HG03139 (cell line): Measurements from ENCODE around the gene WNT3A.

Experiments
- ATAC-seq: cut with Tn5 transposase; IDR thresholded peaks from one replicate; pipeline ENCODE4 v1.9.1; 2021; ENCODE audit not compliant: unreplicated experiment

WNT3A gene

DNA sequence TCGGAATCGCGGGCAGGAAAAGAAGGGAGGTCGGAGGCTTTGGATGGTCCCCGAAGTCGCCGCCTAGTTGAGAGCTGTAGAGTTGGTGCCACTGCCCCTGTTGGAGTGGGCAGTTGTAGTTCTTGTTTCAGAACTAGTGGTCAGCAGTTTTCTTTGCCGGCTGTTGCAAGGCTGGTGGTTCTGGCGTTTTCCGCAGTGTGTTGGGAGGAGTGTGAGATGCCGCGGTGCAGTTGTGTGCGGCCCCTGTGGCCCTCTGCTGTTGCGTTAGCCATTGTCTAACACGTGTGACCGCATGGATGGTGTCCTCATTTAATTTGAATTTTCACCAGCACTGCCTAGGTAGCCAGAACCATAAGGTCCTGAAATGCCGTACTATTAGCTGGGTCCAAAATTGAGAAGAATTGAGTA lies 77.1 kb downstream of the WNT3A start:
- ATAC-seq = no peak

DNA sequence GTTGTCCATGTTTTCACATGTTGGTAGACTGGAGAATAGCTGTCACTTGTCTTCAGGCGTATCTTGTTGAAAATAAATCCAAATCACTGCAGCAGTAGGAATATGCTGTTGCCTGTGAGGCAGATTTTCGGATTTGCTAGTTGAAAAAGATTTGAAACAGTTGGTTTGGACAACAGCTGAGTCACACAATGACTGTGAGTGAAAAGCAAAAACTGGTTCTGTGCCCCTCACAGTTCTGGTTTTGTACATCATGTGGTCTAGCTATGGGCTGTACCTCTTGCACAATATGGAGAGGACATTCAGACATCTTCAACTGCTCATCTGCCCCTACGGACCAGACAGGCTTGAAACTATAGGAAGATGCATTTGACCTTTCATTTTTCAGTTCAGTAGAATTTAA lies 77.5 kb downstream of the WNT3A start:
- no peak for ATAC-seq

DNA sequence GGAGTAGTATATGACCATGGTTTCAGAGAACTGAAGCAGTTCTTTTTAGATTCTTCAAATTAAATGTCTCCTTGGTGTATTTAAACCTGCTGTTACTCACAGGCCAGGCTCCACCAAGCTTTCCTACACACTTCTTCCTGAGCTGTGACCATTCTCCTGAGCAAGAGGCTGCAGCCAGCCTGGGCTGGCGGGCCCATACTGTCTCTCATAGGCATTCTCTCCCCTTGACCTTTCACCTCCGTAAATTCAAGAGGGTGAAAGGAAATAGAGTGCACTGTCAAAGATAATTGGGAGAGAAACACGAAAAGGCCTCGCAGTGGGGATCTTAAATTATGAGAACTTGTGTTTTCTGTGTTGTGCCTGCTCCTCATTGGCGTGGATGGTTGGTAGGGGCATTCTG lies 78.0 kb downstream of the WNT3A start:
- ATAC-seq = no peak

DNA sequence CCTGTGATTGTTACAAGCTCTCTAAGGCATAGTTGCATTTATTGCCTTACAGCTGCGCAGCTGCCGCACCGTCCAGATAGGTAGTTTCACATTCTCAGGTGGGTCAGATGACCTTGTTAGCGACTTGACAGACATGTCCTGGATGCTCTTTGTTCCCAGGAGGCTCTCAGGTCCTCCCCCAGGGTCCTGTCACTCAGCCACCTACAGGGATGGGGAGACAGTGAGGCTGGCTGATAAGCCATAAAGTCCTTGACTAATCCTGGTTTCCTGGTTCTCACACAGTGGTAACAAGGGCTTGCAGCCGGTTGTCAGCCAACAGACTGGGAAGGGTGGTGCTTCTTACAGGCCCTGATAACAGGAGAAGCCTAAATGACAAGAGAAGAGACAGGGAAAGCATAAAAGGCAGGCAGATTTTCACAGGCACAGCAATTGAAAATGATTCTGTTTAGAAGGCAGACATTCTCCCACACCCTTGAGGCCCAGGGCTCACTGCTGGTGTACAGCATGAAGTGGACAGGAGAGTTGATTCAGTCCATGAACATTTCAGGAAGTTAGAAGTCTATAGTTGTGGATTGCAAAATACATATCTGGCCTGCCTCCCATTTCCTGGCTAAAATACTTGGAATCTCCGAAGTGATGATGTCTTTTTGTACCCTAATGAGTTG lies 78.6 kb downstream of the WNT3A start:
- ATAC-seq = no peak

DNA sequence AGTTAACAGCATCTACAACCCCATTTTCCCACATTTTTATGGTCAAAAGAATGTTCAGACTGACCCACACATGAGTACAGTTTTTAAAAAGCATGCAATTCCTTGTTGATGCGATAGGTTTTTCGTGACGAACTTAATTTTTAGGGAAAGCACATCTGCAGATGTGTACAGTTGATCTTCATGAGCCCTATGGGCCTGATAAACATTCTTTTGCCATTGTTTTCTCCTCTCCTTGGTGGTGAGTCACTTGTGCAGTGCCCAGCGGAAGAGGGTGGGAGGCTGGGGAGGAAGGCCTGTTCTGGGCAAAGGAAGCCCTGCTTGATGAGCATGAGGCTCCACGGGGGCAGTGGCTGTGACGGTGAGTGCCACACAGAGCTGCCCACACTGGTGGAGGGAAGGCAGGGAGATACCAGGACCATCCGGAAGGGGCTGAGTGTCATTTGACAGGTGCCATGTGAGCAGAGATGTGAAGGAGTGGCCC lies 81.0 kb downstream of the WNT3A start:
- ATAC-seq = no peak

DNA sequence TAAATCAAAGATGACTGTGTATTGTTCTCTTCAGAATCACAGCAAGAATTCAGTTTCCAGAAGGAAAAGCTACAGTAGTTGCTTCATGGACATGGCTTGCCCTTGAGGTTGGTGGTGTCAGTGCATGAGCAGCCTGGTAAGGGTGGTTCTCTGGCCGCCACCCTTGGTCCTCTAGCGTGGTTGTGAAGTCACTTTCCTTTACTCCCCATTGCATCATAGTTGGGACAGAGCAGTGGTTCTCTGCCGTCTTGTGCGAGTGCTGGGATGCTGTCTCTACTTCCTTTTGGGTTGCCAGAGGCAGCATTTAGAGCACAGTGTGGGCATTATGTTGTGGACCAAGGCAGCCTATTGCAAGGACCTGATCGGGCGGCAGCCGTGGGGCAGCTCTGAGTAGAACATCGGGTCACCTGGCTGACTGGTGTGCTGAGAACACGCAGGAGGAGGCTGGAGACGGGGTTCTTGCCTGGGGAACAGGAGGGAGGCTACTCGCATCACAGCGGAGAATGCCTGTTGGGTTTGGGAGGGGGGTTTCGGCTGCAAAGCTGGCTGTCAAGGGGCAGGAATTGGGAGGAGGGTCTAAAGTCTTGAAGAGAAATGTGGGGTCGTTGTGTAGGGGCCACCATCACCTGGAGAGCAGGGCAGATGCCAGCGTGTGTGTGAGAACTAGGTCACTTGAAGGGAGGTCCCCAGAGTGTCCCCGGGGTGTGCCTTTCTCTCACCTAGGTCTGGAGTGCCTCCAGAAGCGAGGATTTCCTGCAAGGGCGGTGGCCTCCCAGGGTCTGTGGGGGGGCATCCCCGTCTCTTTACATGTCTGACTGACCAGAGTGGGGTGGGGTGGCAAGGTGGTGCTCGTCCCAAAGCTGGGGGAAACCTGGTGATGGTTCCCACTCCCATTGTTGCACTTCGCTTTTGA lies 82.0 kb downstream of the WNT3A start:
- no peak for ATAC-seq

DNA sequence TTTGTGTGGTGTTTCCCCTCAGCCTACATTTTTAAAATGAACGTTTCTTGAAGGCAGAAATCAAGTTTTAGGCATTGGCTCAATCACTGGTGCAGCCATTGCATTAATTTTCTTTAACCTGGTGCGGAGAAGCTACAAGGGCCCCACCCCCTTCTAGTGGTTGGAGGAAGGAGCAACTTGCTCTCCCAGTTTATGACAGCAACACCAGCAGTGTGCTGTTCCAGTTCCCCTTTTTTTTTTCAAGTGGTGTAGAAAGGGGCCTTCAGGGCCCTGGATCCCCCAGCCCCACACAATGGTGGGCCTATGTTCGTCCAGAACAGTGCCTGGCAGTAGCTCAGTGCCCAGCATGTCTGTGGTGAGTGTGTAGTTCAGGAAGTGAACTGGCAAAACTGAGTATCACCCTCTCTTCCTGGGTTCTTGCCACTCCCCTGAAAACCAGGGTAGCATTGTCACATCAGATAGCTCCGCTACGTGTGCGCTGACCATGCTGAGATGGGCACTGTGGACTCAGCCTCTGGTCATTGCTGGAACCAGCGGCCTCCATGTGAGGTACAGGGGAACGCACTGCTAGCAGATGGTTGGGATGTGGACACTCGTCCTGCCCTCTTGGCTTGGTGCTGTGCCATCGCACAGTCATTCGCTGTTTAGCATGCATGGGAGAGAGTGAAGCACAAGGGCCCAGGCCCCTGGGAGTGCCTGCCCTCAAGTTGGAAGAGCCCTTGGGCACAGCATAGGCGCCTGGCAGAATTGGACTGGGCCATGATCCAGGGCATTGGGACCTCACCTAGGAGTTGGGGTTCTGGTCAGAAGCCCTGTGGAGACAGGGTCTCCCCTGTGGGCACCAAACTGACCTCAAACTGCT lies 83.0 kb downstream of the WNT3A start:
- ATAC-seq = no peak

DNA sequence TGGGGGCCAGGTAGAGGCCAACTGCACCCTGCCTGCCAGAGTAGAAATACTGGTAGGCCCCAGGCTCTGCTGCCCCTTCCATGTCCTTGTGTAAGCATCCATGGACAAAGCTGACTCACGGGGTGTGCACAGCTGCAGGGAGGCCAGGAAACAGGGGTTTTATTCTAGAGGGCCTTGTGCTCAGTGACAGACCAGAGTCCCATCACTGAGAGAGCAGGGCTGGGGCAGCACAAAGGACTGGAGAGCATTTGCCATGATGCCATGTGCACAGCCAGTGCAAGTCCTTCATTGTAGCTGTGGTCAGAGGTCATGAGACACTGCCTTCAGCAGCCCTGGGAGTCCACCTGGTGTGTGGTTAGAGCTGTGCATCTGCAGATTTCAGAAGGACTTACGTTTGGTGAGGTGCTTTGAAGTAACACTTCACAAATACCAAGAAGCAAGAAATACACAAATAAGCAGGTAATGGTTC lies 83.8 kb downstream of the WNT3A start:
- no peak for ATAC-seq

DNA sequence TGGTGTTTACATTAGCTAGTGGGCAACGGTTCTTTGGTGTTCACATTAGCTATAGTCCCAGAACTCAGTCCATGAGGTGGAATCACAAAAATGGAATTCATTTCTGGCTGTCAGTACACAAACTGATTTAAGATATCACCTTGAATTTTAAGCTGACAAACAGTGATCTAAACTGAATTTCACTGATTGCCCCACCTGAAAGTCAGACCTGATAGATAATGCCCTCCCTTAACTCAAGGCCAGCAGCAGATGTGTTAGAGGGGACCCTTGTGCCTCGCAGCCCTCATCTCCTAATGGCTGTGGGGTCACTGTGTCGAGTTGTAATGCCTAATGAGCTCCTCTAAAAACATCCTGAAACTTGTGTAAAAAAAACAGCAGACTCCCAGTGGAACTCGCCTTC lies 84.3 kb downstream of the WNT3A start:
- ATAC-seq = no peak

DNA sequence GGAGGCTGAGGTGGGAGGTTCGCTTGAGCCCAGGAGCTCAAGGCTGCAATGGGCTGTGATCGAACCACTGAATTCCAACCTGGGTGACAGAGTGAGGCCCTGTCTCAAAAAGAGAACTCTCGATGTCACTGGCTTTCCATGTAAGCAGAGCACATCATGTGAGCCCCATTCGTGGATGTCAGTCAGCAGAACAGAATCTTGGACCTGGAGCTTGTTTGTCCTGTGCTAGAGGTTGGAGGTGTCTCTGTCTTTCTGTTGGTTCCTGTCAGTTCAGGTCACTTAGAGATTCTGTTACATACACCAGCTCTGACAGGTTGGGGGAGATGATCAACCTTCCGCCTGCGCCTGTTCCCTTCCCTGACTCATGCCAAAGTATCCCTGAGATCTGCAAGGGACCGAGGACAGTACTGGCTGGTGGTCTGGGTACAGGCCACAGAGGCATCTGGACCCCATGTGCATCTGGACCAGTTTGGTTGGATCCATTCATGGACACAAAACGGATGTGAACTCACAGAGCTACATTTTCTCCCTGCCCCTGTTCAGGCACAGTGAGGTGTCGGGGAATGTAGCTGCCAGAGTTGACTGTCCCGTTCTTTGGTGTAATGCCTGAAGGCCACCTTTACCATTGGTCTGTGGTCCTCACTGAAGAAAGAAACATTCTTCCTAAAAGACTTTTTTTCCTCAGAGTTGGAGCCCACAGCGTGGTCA lies 85.7 kb downstream of the WNT3A start:
- no peak for ATAC-seq

DNA sequence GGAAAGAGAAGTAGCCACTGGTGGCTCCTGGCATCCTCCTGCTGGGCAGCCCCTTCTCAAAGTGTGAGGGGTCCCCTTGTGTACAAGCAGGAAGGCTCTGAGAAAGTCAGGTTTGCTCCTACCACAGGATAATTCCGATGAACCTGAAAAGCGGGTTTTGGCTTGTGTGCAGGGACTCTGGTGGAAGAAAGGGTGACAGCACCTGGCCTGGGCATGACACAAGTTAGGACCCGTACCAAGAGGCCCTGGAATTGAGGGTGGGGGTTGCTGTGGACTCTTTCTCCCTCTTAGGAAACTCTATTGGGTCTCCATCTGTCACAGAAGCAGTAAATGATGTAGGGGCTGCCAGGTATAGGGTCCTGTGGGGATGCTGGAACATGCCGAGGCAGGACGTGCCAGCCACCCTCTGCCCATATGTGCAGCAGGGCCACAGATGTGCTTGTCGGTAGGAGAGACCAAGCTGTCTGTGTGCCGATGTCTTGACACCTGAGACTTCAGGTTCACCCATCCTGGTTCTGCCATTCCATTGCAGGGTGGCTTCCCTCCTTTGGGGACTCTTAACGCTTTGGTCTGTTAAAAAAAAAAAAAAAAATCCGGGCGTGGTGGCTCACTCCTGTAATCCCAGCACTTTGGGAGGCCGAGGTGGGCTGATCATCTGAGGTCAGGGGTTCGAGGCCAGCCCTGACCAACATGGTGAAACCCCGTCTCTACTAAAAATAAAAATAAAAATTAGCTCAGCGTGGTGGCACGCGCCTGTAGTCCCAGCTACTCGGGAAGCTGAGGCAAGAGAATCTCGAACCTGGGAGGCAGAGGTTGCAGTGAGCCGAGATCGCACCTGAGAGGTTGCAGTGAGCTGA lies 86.5 kb downstream of the WNT3A start:
- no peak for ATAC-seq

DNA sequence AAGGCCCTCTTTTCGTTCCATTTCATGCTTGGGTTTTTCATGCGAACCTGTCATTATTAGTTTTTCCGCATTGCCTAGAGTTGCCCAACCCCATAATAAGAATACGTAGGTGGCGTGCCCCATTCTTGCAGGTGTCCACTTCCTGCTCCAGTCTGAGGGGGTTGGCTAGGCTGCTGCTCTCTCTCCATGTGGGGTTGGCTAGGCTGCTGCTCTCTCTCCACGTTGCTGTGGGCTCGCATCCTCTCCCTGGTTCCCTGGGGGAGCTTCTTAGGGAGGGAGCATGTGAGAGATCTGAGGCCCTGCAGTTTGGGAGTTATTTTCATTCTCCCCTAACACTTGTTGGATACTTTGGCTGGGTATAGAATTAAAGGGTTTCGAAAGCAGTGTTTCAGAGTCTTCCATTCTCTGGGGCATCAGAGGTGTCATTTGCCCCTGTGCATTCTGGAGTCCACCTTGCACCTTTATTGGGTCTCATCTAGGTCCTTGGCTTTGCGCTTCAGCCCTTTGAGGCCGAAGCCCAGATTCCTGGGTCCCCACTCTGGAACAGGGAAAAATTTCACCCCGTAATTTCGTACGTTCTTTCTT lies 87.7 kb downstream of the WNT3A start:
- no peak for ATAC-seq

DNA sequence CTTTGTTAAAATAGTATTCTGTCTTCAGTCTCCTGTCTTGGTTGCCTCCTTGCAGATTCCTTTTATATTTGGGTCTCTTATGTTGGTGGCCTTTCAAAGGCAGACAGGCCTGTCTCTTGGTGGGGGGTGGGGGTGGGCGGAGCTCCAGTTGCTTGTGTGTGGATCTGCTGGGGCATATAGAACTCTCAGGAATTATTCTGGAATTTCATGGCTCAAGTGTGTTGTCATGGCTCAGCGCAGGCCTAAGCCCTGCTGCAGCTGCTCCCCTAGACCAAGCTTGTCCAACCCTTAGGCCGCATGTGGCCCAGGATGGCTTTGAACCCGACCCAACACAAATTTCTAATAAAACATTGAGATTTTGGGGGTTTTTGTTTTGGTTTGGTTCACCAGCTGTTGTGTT lies 88.4 kb downstream of the WNT3A start:
- no peak for ATAC-seq

DNA sequence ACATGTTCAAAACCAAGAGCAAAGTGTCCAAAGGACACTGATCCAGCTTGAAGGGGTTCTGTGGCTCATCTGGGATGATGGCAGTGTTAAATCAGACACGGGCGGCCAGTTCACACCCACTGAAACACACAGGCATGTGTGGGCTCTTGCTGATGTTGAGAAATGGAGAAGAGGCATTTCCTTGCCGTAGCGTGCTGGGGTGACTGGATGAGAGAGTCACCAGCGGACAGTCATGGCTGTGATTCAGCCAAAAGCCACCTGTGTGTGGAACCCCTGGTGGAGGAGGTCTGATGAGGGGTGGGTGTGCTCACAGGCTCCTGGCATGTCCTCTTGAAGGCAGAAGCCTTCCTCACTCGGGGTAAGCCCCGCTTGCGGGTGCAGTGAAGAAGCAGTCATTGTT lies 89.1 kb downstream of the WNT3A start:
- ATAC-seq = no peak

DNA sequence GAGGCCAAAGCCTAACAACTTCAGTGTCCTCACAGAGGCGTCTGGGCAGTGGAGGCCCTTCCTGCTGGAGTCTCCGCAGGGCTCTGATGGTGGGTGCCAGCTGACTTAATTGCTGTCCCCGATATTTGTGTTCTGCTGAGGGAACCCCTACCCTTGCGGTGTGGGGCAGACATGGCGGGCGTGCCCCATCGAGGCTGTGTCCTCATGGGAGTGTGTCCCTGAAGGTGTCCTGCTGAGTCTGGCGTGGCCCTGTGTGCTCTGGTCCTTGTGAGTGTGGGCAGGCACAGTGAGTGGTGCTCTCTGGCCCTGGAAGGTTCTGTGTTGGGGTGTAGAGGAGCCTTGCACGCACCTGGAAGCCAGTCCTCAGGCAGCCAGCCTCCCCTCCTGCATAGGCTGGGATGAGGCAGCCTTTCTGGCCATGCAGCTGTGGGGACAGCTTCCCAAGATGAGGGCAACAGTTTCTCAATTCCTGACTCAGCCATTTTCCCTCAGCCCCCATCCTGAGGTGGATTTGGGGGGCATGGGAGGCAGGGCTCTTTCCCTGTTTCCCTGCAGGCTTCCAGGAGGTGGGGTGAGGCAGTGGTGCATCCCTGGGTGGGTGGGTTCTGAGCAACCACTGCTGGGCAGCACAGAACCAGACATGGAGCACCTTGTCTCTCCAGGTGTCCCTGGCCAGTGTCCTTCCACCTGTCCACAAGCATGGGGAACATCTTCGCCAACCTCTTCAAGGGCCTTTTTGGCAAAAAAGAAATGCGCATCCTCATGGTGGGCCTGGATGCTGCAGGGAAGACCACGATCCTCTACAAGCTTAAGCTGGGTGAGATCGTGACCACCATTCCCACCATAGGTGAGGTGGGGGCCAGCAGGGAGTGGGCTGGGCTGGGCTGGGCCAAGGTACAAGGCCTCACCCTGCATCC lies 89.9 kb downstream of the WNT3A start:
- ATAC-seq = no peak

DNA sequence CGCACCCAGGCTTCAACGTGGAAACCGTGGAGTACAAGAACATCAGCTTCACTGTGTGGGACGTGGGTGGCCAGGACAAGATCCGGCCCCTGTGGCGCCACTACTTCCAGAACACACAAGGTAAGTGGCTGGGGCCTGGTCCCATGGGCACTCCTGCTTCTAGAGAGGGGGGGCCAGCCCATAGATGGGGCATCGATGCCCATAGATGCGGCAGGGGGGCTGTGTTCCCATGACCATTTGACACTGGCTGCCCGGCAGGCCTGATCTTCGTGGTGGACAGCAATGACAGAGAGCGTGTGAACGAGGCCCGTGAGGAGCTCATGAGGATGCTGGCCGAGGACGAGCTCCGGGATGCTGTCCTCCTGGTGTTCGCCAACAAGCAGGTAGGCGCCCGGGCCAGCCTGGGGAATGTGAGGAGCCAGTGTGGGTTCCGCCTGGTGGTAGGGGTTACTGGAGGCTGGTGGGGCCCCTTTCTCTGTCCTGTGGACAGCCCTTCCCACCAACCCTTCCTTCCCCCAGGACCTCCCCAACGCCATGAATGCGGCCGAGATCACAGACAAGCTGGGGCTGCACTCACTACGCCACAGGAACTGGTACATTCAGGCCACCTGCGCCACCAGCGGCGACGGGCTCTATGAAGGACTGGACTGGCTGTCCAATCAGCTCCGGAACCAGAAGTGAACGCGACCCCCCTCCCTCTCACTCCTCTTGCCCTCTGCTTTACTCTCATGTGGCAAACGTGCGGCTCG lies 90.7 kb downstream of the WNT3A start:
- no peak for ATAC-seq

DNA sequence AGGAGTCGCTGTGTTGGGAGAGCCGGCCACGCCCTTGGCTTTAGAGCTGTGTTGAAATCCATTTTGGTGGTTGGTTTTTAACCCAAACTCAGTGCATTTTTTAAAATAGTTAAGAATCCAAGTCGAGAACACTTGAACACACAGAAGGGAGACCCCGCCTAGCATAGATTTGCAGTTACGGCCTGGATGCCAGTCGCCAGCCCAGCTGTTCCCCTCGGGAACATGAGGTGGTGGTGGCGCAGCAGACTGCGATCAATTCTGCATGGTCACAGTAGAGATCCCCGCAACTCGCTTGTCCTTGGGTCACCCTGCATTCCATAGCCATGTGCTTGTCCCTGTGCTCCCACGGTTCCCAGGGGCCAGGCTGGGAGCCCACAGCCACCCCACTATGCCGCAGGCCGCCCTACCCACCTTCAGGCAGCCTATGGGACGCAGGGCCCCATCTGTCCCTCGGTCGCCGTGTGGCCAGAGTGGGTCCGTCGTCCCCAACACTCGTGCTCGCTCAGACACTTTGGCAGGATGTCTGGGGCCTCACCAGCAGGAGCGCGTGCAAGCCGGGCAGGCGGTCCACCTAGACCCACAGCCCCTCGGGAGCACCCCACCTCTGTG lies 91.6 kb downstream of the WNT3A start:
- no peak for ATAC-seq
